Uterus (tissue), 4 donors: Measurements from ENCODE around the gene SYTL2. TPM values are rescaled to one million over a fixed set of nuclear protein-coding genes. Genes with fewer than 3 reads are reported as not detected.
"Not testable (repeated sequence)": the region's sequence is repeated elsewhere in the genome, so short reads cannot be mapped to it uniquely, and the experiment has no call there.

ENCODE experiments used
- DNase-seq, 2 donors: peaks; one replicate each; pipeline ENCODE4 v3.0.0-alpha.2; 2019 to 2020
- H3K27ac ChIP-seq, 2 donors: fragments of 200-600 bp; sonication (generic); 1 replicate in 1 of 2; 2 replicates in 1 of 2; pipeline ENCODE4 v1.5.1; 2016 to 2018
- H3K27me3 ChIP-seq, 2 donors: fragments of 200-600 bp; sonication (generic); one replicate each; pipeline ENCODE4 v1.5.1; 2018 to 2019; ENCODE audit warnings: control low read depth in 1 of 2
- H3K36me3 ChIP-seq, 2 donors: fragments of 200-600 bp; sonication (generic); one replicate each; pipeline ENCODE4 v1.5.1; 2019; ENCODE audit warnings: control low read depth in 1 of 2
- H3K4me1 ChIP-seq, 2 donors: fragments of 200-600 bp; sonication (generic); one replicate each; pipeline ENCODE4 v1.5.1; 2018 to 2019; ENCODE audit warnings: control low read depth in 1 of 2
- H3K4me3 ChIP-seq, 2 donors: fragments of 200-600 bp; sonication (generic); 1 replicate in 1 of 2; 2 replicates in 1 of 2; pipeline ENCODE4 v1.5.1; 2018 to 2019; ENCODE audit warnings: mild to moderate bottlenecking in 1 of 2
- H3K9me3 ChIP-seq, 2 donors: fragments of 200-600 bp; sonication (generic); one replicate each; pipeline ENCODE4 v1.5.1; 2019; ENCODE audit warnings: control low read depth in 1 of 2
- CTCF ChIP-seq, 4 experiments: fragments of 200-600 bp in 2 of 4; fragments of 450-650 bp in 2 of 4; sonication (generic) in 2 of 4; IDR thresholded peaks; one replicate each; pipeline ENCODE4 v1.5.1; 2016 to 2019; ENCODE audit warnings: antibody characterized with exemption in 4 of 4, mild to moderate bottlenecking in 2 of 4, moderate library complexity in 1 of 4
- POLR2A ChIP-seq, 2 donors: fragments of 450-650 bp; IDR thresholded peaks; one replicate each; pipeline ENCODE4 v1.6.1; 2016; ENCODE audit warnings: antibody characterized with exemption in 2 of 2, mild to moderate bottlenecking in 1 of 2, moderate library complexity in 1 of 2
- intact Hi-C: fragments of 100-400 bp; cut with DNase I; formaldehyde crosslinking; loops from one replicate; pipeline ENCODE4 v1.15.1; 2023; ENCODE audit warnings: low total_unique reads
- total RNA-seq, 4 donors: library from RNA; depleted of rRNA in 3 of 4; stranded (reverse); fragments of >200 nt in 3 of 4; gene quantifications; one replicate each; pipeline versions ENCODE4 v1.1.0 to v1.2.4, GENCODE V29; 2014 to 2023
- donor health status: DM: yes; HTN: yes; CAD: no.

Gene SYTL2
- total RNA-seq, 4 donors from 2014 or later, result 33.0 to 77.4 (median 39.7) TPM

GRCh38 chr11:85673393-85673792 is 137.5 kb downstream of the SYTL2 start:
- intact Hi-C loops, result no loop called here

GRCh38 chr11:85672105-85672902 is 138.6 kb downstream of the SYTL2 start:
- Histone ChIP-seq H3K4me3 (no peak overlapping the region), H3K9me3 (no peaks in the 10 kb centered on the region), H3K36me3 (no peaks in the 10 kb centered on the region), H3K4me1 (no peaks in the 10 kb centered on the region), H3K27ac (no peak overlapping the region), H3K27me3 (no peaks in the 10 kb centered on the region)
- intact Hi-C loops, result no loop called here
- TF ChIP-seq CTCF (IDR thresholded peaks at IDR 0.05), result no peak
- TF ChIP-seq POLR2A (IDR thresholded peaks at IDR 0.05), result no peak
- DNase-seq, result no peak

More at GRCh38 chr11:85673393-85673792, 137.5 kb downstream of the SYTL2 start:
- no peak for DNase-seq
- Histone ChIP-seq H3K4me1 (no peaks in the 10 kb centered on the region), H3K4me3 (no peak overlapping the region), H3K9me3 (no peaks in the 10 kb centered on the region), H3K36me3 (no peaks in the 10 kb centered on the region), H3K27ac (no peak overlapping the region), H3K27me3 (no peaks in the 10 kb centered on the region)
- no peak for TF ChIP-seq CTCF (IDR thresholded peaks at IDR 0.05)
- TF ChIP-seq POLR2A (IDR thresholded peaks at IDR 0.05), result no peak

- DNase-seq, intact Hi-C loops, H3K4me1 ChIP-seq, H3K27ac ChIP-seq, H3K4me3 ChIP-seq, H3K9me3 ChIP-seq, H3K27me3 ChIP-seq, H3K36me3 ChIP-seq: not testable (repeated sequence)
These were observed 139.8 kb downstream of the SYTL2 start for GRCh38 chr11:85670949-85671663.

GRCh38 chr11:85668157-85668556 is 142.8 kb downstream of the SYTL2 start:
- Histone ChIP-seq H3K36me3 (no peaks in the 10 kb centered on the region), H3K27me3 (no peaks in the 10 kb centered on the region), H3K9me3 (no peaks in the 10 kb centered on the region), H3K27ac (no peak overlapping the region), H3K4me1 (no peaks in the 10 kb centered on the region), H3K4me3 (no peak overlapping the region)
- no peak for TF ChIP-seq POLR2A (IDR thresholded peaks at IDR 0.05)
- no peak for TF ChIP-seq CTCF (IDR thresholded peaks at IDR 0.05)
- DNase-seq, result no peak
- intact Hi-C loops, result no loop called here

GRCh38 chr11:85666687-85667086 is 144.3 kb downstream of the SYTL2 start:
- intact Hi-C loops, result no loop called here
- H3K4me3 ChIP-seq, result no peak overlapping the region
- DNase-seq, result no peak
- H3K36me3 ChIP-seq, result no peaks in the 10 kb centered on the region
- TF ChIP-seq CTCF (IDR thresholded peaks at IDR 0.05) (no peak), POLR2A (IDR thresholded peaks at IDR 0.05) (no peak)
- no peaks in the 10 kb centered on the region for H3K4me1 ChIP-seq
- no peaks in the 10 kb centered on the region for H3K9me3 ChIP-seq
- H3K27me3 ChIP-seq, result no peaks in the 10 kb centered on the region
- no peak overlapping the region for H3K27ac ChIP-seq
